Testis (tissue), 2 donors: ENCODE results near the gene ARHGEF4.

Experiments
- CTCF ChIP-seq, 3 experiments: fragments of 450-650 bp in 2 of 3; fragments of 200-600 bp in 1 of 3; sonication (generic) in 1 of 3; IDR thresholded peaks; one replicate each; pipeline ENCODE4 v1.5.1; 2016 to 2019; ENCODE audit warnings: antibody characterized with exemption in 3 of 3, mild to moderate bottlenecking in 2 of 3, moderate library complexity in 1 of 3
- POLR2A ChIP-seq: fragments of 450-650 bp; IDR thresholded peaks from one replicate; pipeline ENCODE4 v1.6.1; 2017; ENCODE audit warnings: antibody characterized with exemption, mild to moderate bottlenecking, moderate library complexity

GRCh38 chr2:130845505-130846085 is 8.9 kb downstream of the ARHGEF4 start:
- no peak for TF ChIP-seq POLR2A
- TF ChIP-seq CTCF (IDR thresholded peaks at IDR 0.05): no peak
